Erythroblast (primary cell): ENCODE results near the gene RIIAD1.

Source experiments
- GATA1 ChIP-seq: IDR thresholded peaks from 2 replicates; pipeline ENCODE4 v1.6.1; 2011; ENCODE audit warnings: low read depth, mild to moderate bottlenecking, control low read depth, low read length, moderate library complexity
- POLR2A ChIP-seq: IDR thresholded peaks from 2 replicates; pipeline ENCODE4 v1.6.1; 2011; ENCODE audit warnings: mild to moderate bottlenecking, low read length

GRCh38 chr1:151711044-151711800 is 10.1 kb upstream of the RIIAD1 start:
- no peak for TF ChIP-seq POLR2A
- TF ChIP-seq GATA1, result no peak
